GM12878 (cell line): ENCODE measurements around the gene CPNE4. TPM values are rescaled to one million over a fixed set of nuclear protein-coding genes. Genes with fewer than 3 reads are reported as not detected.

ENCODE experiments used
- ATAC-seq: fragments of 200-7000 bp; cut with Tn5 transposase; 3 replicates; pipeline ENCODE4 v1.9.1; 2020; ENCODE audit warnings: mild to moderate bottlenecking, moderate library complexity
- BruUV-seq: library from RNA; stranded (reverse); fragments of 400-500 nt; replicated peaks from 2 replicates; lab custom pipeline; 2021; lab: Mats Ljungman, UMichigan
- CTCF ChIA-PET: fragments of 300-600 bp; sonication (Branson Sonifier 250); formaldehyde crosslinking; extraction: SDS; loops from one replicate; lab custom pipeline; 2021; ENCODE audit warnings: inconsistent platforms; lab: Yijun Ruan, JAX
- POLR2A ChIA-PET: fragments of 350-600 bp; formaldehyde crosslinking; extraction: SDS; loops from one replicate; lab custom pipeline; 2021; ENCODE audit warnings: inconsistent platforms; lab: Charles Lee
- RAD21 ChIA-PET: fragments of 300-600 bp; sonication (Branson Sonifier 250); formaldehyde crosslinking; loops from one replicate; lab custom pipeline; 2023; ENCODE audit warnings: antibody characterized with exemption; ENCODE audit not compliant: unreplicated experiment; lab: Charles Lee
- SMC1A ChIA-PET: fragments of 300-600 bp; sonication (Branson Sonifier 250); formaldehyde crosslinking; loops from one replicate; lab custom pipeline; 2023; ENCODE audit not compliant: unreplicated experiment, uncharacterized antibody; lab: Charles Lee
- DNase-seq: peaks from one replicate; pipeline ENCODE4 v3.0.0-alpha.2; 2011; ENCODE audit warnings: low read depth, low spot score
- FAIRE-seq: peaks from 3 replicates; lab custom pipeline; 2011; peaks lifted over from hg19 to GRCh38; lab: Jason Lieb, UNC
- H2AFZ ChIP-seq: 2 replicates; pipeline ENCODE4 v1.6.0; 2011; ENCODE audit warnings: low read depth, low read length, control low read depth; ENCODE audit not compliant: control insufficient read depth
- H3K27ac ChIP-seq: 2 replicates; pipeline ENCODE4 v1.5.1; 2011; ENCODE audit warnings: control low read depth; ENCODE audit not compliant: control insufficient read depth, insufficient read depth
- H3K27me3 ChIP-seq, 2 experiments: replicated peaks in 1 of 2; 2 replicates each; pipeline versions ENCODE4 v1.6.0 to v1.6.1; 2011; ENCODE audit warnings: low read length in 1 of 2; ENCODE audit not compliant: control insufficient read depth in 2 of 2, insufficient read depth in 2 of 2
- H3K36me3 ChIP-seq, 2 experiments: 2 replicates each; pipeline ENCODE4 v1.5.1; 2011; ENCODE audit warnings: low read length in 1 of 2; ENCODE audit not compliant: control insufficient read depth in 2 of 2, insufficient read depth in 2 of 2
- H3K4me1 ChIP-seq: 2 replicates; pipeline ENCODE4 v1.6.1; 2011; ENCODE audit warnings: mild to moderate bottlenecking, low read length, moderate library complexity, mixed read lengths; ENCODE audit not compliant: control insufficient read depth, insufficient read depth
- H3K4me2 ChIP-seq: 2 replicates; pipeline ENCODE4 v1.6.0; 2011; ENCODE audit warnings: control low read depth; ENCODE audit not compliant: control insufficient read depth, insufficient read depth
- H3K4me3 ChIP-seq: fragments of 200-600 bp; sonication (generic); 2 replicates; pipeline ENCODE4 v1.5.1; 2016
- H3K79me2 ChIP-seq: 2 replicates; pipeline ENCODE4 v1.6.0; 2011; ENCODE audit warnings: low read length; ENCODE audit not compliant: control insufficient read depth, insufficient read depth
- H3K9ac ChIP-seq: 2 replicates; pipeline ENCODE4 v1.8.0; 2011; ENCODE audit warnings: low read length, control low read depth, mixed read lengths; ENCODE audit not compliant: control insufficient read depth, insufficient read depth
- H3K9me3 ChIP-seq: replicated peaks from 3 replicates; pipeline ENCODE4 v1.5.1; 2011; ENCODE audit warnings: mild to moderate bottlenecking, low read length; ENCODE audit not compliant: control insufficient read depth, insufficient read depth
- H4K20me1 ChIP-seq: 2 replicates; pipeline ENCODE4 v1.6.0; 2011; ENCODE audit not compliant: control insufficient read depth, insufficient read depth
- BCLAF1 ChIP-seq: fragments of 450-650 bp; IDR thresholded peaks from 2 replicates; pipeline ENCODE4 v1.6.1; 2017; ENCODE audit warnings: antibody characterized with exemption, mild to moderate bottlenecking, moderate library complexity
- BRCA1 ChIP-seq: IDR thresholded peaks from 2 replicates; pipeline ENCODE4 v1.6.1; 2011; ENCODE audit warnings: low read depth, low read length, improper control_type of control experiment
- CBFB ChIP-seq: IDR thresholded peaks from 2 replicates; pipeline ENCODE4 v1.6.1; 2016; ENCODE audit warnings: antibody characterized with exemption, low read depth
- IKZF1 ChIP-seq: fragments of 450-650 bp; conservative IDR thresholded peaks from 2 replicates; pipeline ENCODE4 v1.6.1; 2017; ENCODE audit warnings: antibody characterized with exemption, mild to moderate bottlenecking
- IRF4 ChIP-seq: IDR thresholded peaks from 2 replicates; pipeline ENCODE4 v1.6.1; 2011; ENCODE audit warnings: low read depth, low read length
- KLF5 ChIP-seq: fragments of 450-650 bp; IDR thresholded peaks from 2 replicates; pipeline ENCODE4 v1.6.1; 2014; ENCODE audit warnings: mild to moderate bottlenecking; ENCODE audit not compliant: partially characterized antibody
- MLLT1 ChIP-seq: fragments of 450-650 bp; IDR thresholded peaks from 2 replicates; pipeline ENCODE4 v1.6.1; 2016; ENCODE audit warnings: mild to moderate bottlenecking
- NFXL1 ChIP-seq: fragments of 450-650 bp; IDR thresholded peaks from 2 replicates; pipeline ENCODE4 v1.6.1; 2017; ENCODE audit warnings: antibody characterized with exemption, mild to moderate bottlenecking, borderline replicate concordance
- POLR2AphosphoS2 ChIP-seq: IDR thresholded peaks from 2 replicates; pipeline ENCODE4 v1.6.1; 2011; ENCODE audit warnings: low read depth, mild to moderate bottlenecking, low read length, improper control_type of control experiment, moderate library complexity
- SRF ChIP-seq, 2 experiments: IDR thresholded peaks; 2 replicates each; pipeline ENCODE4 v1.6.1; 2011; ENCODE audit warnings: low read depth in 2 of 2, low read length in 2 of 2, mild to moderate bottlenecking in 1 of 2, moderate library complexity in 1 of 2
- TCF12 ChIP-seq: IDR thresholded peaks from 2 replicates; pipeline ENCODE4 v1.6.1; 2011; ENCODE audit warnings: low read depth, mild to moderate bottlenecking, low read length
- YY1 ChIP-seq: IDR thresholded peaks from 2 replicates; pipeline ENCODE4 v1.6.1; 2011; ENCODE audit warnings: low read depth, mild to moderate bottlenecking, low read length
- ZNF24 ChIP-seq: fragments of 450-650 bp; IDR thresholded peaks from 2 replicates; pipeline ENCODE4 v1.6.1; 2017; ENCODE audit warnings: antibody characterized with exemption, mild to moderate bottlenecking
- ZNF592 ChIP-seq: fragments of 450-650 bp; IDR thresholded peaks from 2 replicates; pipeline ENCODE4 v1.6.1; 2017; ENCODE audit warnings: mild to moderate bottlenecking, moderate library complexity
- in situ Hi-C: fragments of 300-500 bp; cut with MboI; formaldehyde crosslinking; loops from 9 replicates; pipeline ENCODE4 v1.14.3; 2018; ENCODE audit warnings: mixed read lengths
- intact Hi-C: fragments of 100-400 bp; cut with micrococcal nuclease; formaldehyde crosslinking; loops from one replicate; pipeline ENCODE4 v1.14.2; 2022; ENCODE audit not compliant: unreplicated experiment
- polyA plus RNA-seq, 11 experiments: library from polyadenylated mRNA; depleted of rRNA in 4 of 11; unstranded in 6 of 11; stranded (reverse) in 5 of 11; fragments of >200 nt; fragmentation: Nextera tagmentation in 4 of 11; fragmentation: Illumina TruSeq in 1 of 11; extraction: Ambion mirVana in 4 of 11; extraction: Trizol in 1 of 11; gene quantifications; 1 replicate in 1 of 11; 2 replicates in 10 of 11; pipeline versions ENCODE4 v1.2.1 to v1.2.3, GENCODE V29; 2011 to 2016; ENCODE audit warnings: inconsistent platforms in 2 of 11, missing spikeins in 2 of 11, low read depth in 1 of 11
- total RNA-seq, 4 experiments: library from RNA; depleted of rRNA in 3 of 4; stranded (reverse); fragments of >200 nt in 3 of 4; fragmentation: Illumina TruSeq in 1 of 4; extraction: Trizol in 1 of 4; gene quantifications; 2 replicates each; pipeline versions ENCODE4 v1.2.1 to v1.2.3, GENCODE V29; 2013 to 2021

Gene CPNE4
- total and polyA plus RNA-seq, 10 of the 15 experiments (the other 5 are each of a cell fraction or from before 2014, with no cell fraction given) = 0.17 to 1.9 (median 0.48) TPM; not detected in 1

DNA sequence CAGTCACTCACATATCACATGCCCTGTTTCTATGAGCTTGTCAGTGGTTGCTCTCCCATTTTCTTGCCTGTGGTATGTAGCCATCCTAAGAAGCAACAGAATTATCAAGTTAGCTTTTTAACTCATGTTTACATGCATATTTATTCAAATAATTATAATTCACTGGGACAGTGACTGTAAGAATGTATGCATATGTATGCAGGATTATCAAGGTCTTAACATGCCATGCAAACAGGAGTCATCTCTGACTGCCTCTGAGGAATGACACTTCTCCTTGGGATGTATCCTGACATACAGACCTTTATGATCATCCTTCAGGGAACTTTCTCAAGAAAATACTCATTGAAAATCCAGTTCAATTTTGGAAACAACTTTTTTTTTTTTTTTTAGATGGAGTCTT, 240.9 kb downstream of the CPNE4 start:
- TF ChIP-seq ZNF592 (no peak), IRF4 (no peak), SRF (IDR thresholded peaks at IDR 0.05; ENCODE audit: low read depth in 2 of 2, low read length in 2 of 2) (no peak), TCF12 (no peak), BCLAF1 (no peak), IKZF1 (no peak), YY1 (no peak), NFXL1 (no peak), POLR2AphosphoS2 (no peak), CBFB (no peak), ZNF24 (no peak), BRCA1 (no peak), KLF5 (no peak), MLLT1 (no peak)
- FAIRE-seq (no peak), ATAC-seq (no peak), DNase-seq (no peak)
- intact Hi-C loops = loop anchor here (1.0 to 5.0 kb wide), 2 partner anchors 62 to 245 kb away; no protein-coding TSS in a partner anchor
- no TSS peak for BruUV-seq
- Histone ChIP-seq H3K4me3 (no peak overlapping the region), H3K79me2 (no peaks in the 10 kb centered on the region), H2AFZ (no peak overlapping the region), H3K27ac (no peak overlapping the region), H3K9me3 (no peaks in the 10 kb centered on the region), H4K20me1 (no peaks in the 10 kb centered on the region), H3K4me2 (no peak overlapping the region), H3K4me1 (peaks cover 8% of the 10 kb centered on the region), H3K9ac (no peak overlapping the region), H3K36me3 (no peaks in the 10 kb centered on the region), H3K27me3 (no peaks in the 10 kb centered on the region)
- ChIA-PET RAD21 (interaction anchor here (0.9 to 6.6 kb wide), 6 partner anchors 78 to 761 kb away, joined by 3 to 54 read pairs (median 14); no protein-coding TSS in a partner anchor), POLR2A (no interaction called here), CTCF (interaction anchor here (0.9 to 7.0 kb wide), 23 partner anchors 8 to 767 kb away, joined by 3 to 118 read pairs (median 10); partner anchors contain the start of genes ASTE1, CPNE4 and NEK11), SMC1A (interaction anchor here (0.8 to 6.7 kb wide), 9 partner anchors 16 to 245 kb away, joined by 3 to 75 read pairs (median 16); no protein-coding TSS in a partner anchor)
- in situ Hi-C loops = loop anchor here (5.0 kb wide), 1 partner anchor 238 kb away; no protein-coding TSS in a partner anchor
